SK-N-SH (cell line): ENCODE data around the gene NSMCE1. TPM values are rescaled to one million over a fixed set of nuclear protein-coding genes. Genes with fewer than 3 reads are reported as not detected.

Experiments used
- CTCF ChIA-PET: fragments of 300-600, 350-600 bp; formaldehyde crosslinking; extraction: SDS; loops from one replicate; lab custom pipeline; 2021; lab: Yijun Ruan, JAX
- POLR2A ChIA-PET: fragments of 350-600 bp; sonication (Branson Sonifier 250); formaldehyde crosslinking; extraction: SDS; loops from one replicate; lab custom pipeline; 2020; ENCODE audit warnings: antibody characterized with exemption, inconsistent platforms; lab: Yijun Ruan, JAX
- DNase-seq: peaks from one replicate; pipeline ENCODE4 v3.0.0; 2012
- H2AFZ ChIP-seq: fragments of 200-600 bp; sonication (generic); 2 replicates; pipeline ENCODE4 v1.8.1; 2016; ENCODE audit warnings: antibody characterized with exemption, mild to moderate bottlenecking, low read depth
- H3F3A ChIP-seq: fragments of 200-600 bp; sonication (generic); replicated peaks from 2 replicates; pipeline ENCODE3; 2016; ENCODE audit warnings: antibody characterized with exemption, mild to moderate bottlenecking; ENCODE audit not compliant: insufficient read depth
- H3K27ac ChIP-seq, 2 experiments: fragments of 200-500 bp in 1 of 2; fragments of 200-600 bp in 1 of 2; sonication (Bioruptor generic) in 1 of 2; sonication (generic), shearing (Covaris generic) in 1 of 2; 2 replicates each; pipeline versions ENCODE4 v1.5.1 to v1.6.1; 2014 to 2016; ENCODE audit warnings: low read depth in 2 of 2, inconsistent platforms in 1 of 2, low read length in 1 of 2, mild to moderate bottlenecking in 1 of 2, mixed read lengths in 1 of 2
- H3K27me3 ChIP-seq: fragments of 200-600 bp; sonication (generic), shearing (Covaris generic); 2 replicates; pipeline ENCODE4 v1.6.1; 2016; ENCODE audit warnings: mixed run types; ENCODE audit not compliant: insufficient read depth
- H3K36me3 ChIP-seq, 2 experiments: fragments of 200-500 bp in 1 of 2; fragments of 200-600 bp in 1 of 2; sonication (Bioruptor generic) in 1 of 2; sonication (generic) in 1 of 2; replicated peaks in 1 of 2; 2 replicates each; pipeline versions ENCODE3 to v1.5.1; 2014 to 2016; ENCODE audit warnings: low read length in 1 of 2, mild to moderate bottlenecking in 1 of 2; ENCODE audit not compliant: insufficient read depth in 2 of 2, control insufficient read depth in 1 of 2
- H3K4me1 ChIP-seq, 2 experiments: fragments of 200-500 bp in 1 of 2; fragments of 200-600 bp in 1 of 2; sonication (Bioruptor generic) in 1 of 2; sonication (generic), shearing (Covaris generic) in 1 of 2; 2 replicates each; pipeline versions ENCODE4 v1.5.1 to v1.6.1; 2014 to 2016; ENCODE audit warnings: low read depth in 1 of 2, low read length in 1 of 2, mixed run types in 1 of 2; ENCODE audit not compliant: insufficient read depth in 2 of 2, control insufficient read depth in 1 of 2
- H3K4me2 ChIP-seq: fragments of 200-600 bp; sonication (generic), shearing (Covaris generic); 2 replicates; pipeline ENCODE4 v1.6.1; 2017; ENCODE audit warnings: mixed run types
- H3K4me3 ChIP-seq, 2 experiments: fragments of 200-500 bp in 1 of 2; fragments of 200-600 bp in 1 of 2; sonication (Bioruptor generic) in 1 of 2; sonication (generic), shearing (Covaris generic) in 1 of 2; 2 replicates each; pipeline versions ENCODE4 v1.5.1 to v1.8.1; 2014 to 2016; ENCODE audit warnings: low read depth in 2 of 2, inconsistent platforms in 1 of 2, low read length in 1 of 2, mild to moderate bottlenecking in 1 of 2, mixed read lengths in 1 of 2, moderate library complexity in 1 of 2
- H3K79me2 ChIP-seq: fragments of 200-600 bp; sonication (generic); 2 replicates; pipeline ENCODE4 v1.8.1; 2017; ENCODE audit warnings: mild to moderate bottlenecking; ENCODE audit not compliant: insufficient read depth
- H3K9ac ChIP-seq: fragments of 200-600 bp; sonication (generic); 2 replicates; pipeline ENCODE4 v1.6.1; 2017; ENCODE audit warnings: mixed run types
- H3K9me2 ChIP-seq: fragments of 200-600 bp; sonication (generic); 2 replicates; pipeline ENCODE4 v1.6.1; 2017; ENCODE audit warnings: mixed run types
- H3K9me3 ChIP-seq: fragments of 200-600 bp; sonication (generic); 2 replicates; pipeline ENCODE4 v1.6.1; 2017; ENCODE audit warnings: mixed run types, mild to moderate bottlenecking, moderate library complexity
- H4K20me1 ChIP-seq: fragments of 200-600 bp; sonication (generic); 2 replicates; pipeline ENCODE4 v1.6.1; 2017; ENCODE audit warnings: mild to moderate bottlenecking, mixed run types; ENCODE audit not compliant: insufficient read depth
- ELF1 ChIP-seq: IDR thresholded peaks from 2 replicates; pipeline ENCODE4 v1.4.0; 2012
- EP300 ChIP-seq, 2 experiments: IDR thresholded peaks; 2 replicates each; pipeline versions ENCODE4 v1.4.0 to v1.6.1; 2012; ENCODE audit warnings: borderline replicate concordance in 1 of 2, low read depth in 1 of 2, low read length in 1 of 2
- EZH2phosphoT487 ChIP-seq: fragments of 200-600 bp; sonication (generic); IDR thresholded peaks from 2 replicates; pipeline ENCODE4 v1.6.1; 2017; ENCODE audit warnings: low read depth, mixed run types, mild to moderate bottlenecking, antibody characterized with exemption, moderate library complexity, borderline replicate concordance
- FOSL2 ChIP-seq: IDR thresholded peaks from 2 replicates; pipeline ENCODE4 v1.4.0; 2012; ENCODE audit warnings: low read depth, mild to moderate bottlenecking, moderate library complexity, borderline replicate concordance
- FOXJ3 ChIP-seq: sonication (generic); formaldehyde crosslinking; IDR thresholded peaks from 2 replicates; pipeline ENCODE4 v1.5.1; 2020; ENCODE audit warnings: mild to moderate bottlenecking, missing genetic modification reagents
- GATA2 ChIP-seq: sonication (generic); formaldehyde crosslinking; IDR thresholded peaks from 2 replicates; pipeline ENCODE4 v1.5.0; 2020; ENCODE audit warnings: mild to moderate bottlenecking, missing genetic modification reagents
- MAX ChIP-seq: IDR thresholded peaks from 2 replicates; pipeline ENCODE4 v1.4.0; 2012; ENCODE audit warnings: low read depth
- MEF2A ChIP-seq: IDR thresholded peaks from 2 replicates; pipeline ENCODE4 v1.4.0; 2012; ENCODE audit warnings: low read depth, borderline replicate concordance
- NFIC ChIP-seq: IDR thresholded peaks from 2 replicates; pipeline ENCODE4 v1.4.0; 2012; ENCODE audit warnings: borderline replicate concordance
- NRF1 ChIP-seq: IDR thresholded peaks from 2 replicates; pipeline ENCODE4 v1.6.1; 2012; ENCODE audit warnings: low read depth, mild to moderate bottlenecking, low read length
- POLR2AphosphoS5 ChIP-seq: IDR thresholded peaks from 2 replicates; pipeline ENCODE4 v1.6.1; 2012; ENCODE audit warnings: low read depth, low read length
- RAD21 ChIP-seq: IDR thresholded peaks from 2 replicates; pipeline ENCODE4 v1.6.1; 2012; ENCODE audit warnings: mild to moderate bottlenecking, low read length
- RCOR1 ChIP-seq: fragments of 150-350 bp; IDR thresholded peaks from 2 replicates; pipeline ENCODE4 v1.6.1; 2017; ENCODE audit warnings: antibody characterized with exemption, low read length
- RFX5 ChIP-seq: IDR thresholded peaks from 2 replicates; pipeline ENCODE4 v1.6.1; 2012; ENCODE audit warnings: mild to moderate bottlenecking, improper control_type of control experiment, low read length
- SIN3A ChIP-seq: IDR thresholded peaks from 2 replicates; pipeline ENCODE4 v1.6.1; 2012; ENCODE audit warnings: low read depth, mild to moderate bottlenecking, low read length, moderate library complexity, borderline replicate concordance
- SMC3 ChIP-seq: IDR thresholded peaks from 2 replicates; pipeline ENCODE4 v1.6.1; 2012; ENCODE audit warnings: low read depth, low read length, improper control_type of control experiment
- TAF1 ChIP-seq: IDR thresholded peaks from 2 replicates; pipeline ENCODE4 v1.6.1; 2012; ENCODE audit warnings: low read depth, mild to moderate bottlenecking, low read length, moderate library complexity, borderline replicate concordance
- ZBTB33 ChIP-seq: IDR thresholded peaks from 2 replicates; pipeline ENCODE4 v1.4.0; 2012; ENCODE audit warnings: low read depth, borderline replicate concordance
- WGBS: methylation state at CpG from one replicate; pipeline ENCODE4 v1.1.6; 2017; ENCODE audit warnings: low lambda C conversion rate; 5-methylcytosine and 5-hydroxymethylcytosine counted together
- polyA plus RNA-seq, 3 experiments: library from polyadenylated mRNA; depleted of rRNA; stranded (reverse); fragments of >200 nt; gene quantifications; 2 replicates each; pipeline ENCODE4 v1.2.3, GENCODE V29; 2012
- TF ChIP-seq, protein P1 (sequence below): IDR thresholded peaks from 2 replicates; pipeline ENCODE4 v1.6.1; 2012; ENCODE audit warnings: mild to moderate bottlenecking, low read depth, low read length, moderate library complexity
- TF ChIP-seq, protein P2 (sequence below): fragments of 150-350 bp; IDR thresholded peaks from 2 replicates; pipeline ENCODE4 v1.6.1; 2017; ENCODE audit warnings: antibody characterized with exemption, low read length, low read depth, borderline replicate concordance

The NSMCE1 gene
- polyA plus RNA-seq, 1 of the 3 experiments (the other 2 are of a cell fraction), result 39.8 TPM

GRCh38 chr16:27239026-27239425 lies 29.5 kb downstream of the NSMCE1 start:
- Histone ChIP-seq H3K4me3 (no peak overlapping the region), H3K27ac (no peak overlapping the region), H3F3A (peaks cover 3% of the 10 kb centered on the region), H3K9me3 (no peaks in the 10 kb centered on the region), H3K9me2 (no peaks in the 10 kb centered on the region), H3K9ac (no peak overlapping the region), H3K4me1 (peaks cover 33 to 52% of the 10 kb centered on the region in 2 experiments; a peak in 3 of 4 replicates), H3K79me2 (no peaks in the 10 kb centered on the region), H3K36me3 (no peaks in the 10 kb centered on the region), H3K27me3 (no peaks in the 10 kb centered on the region), H2AFZ (no peak overlapping the region), H4K20me1 (no peaks in the 10 kb centered on the region), H3K4me2 (no peak overlapping the region)
- POLR2A ChIA-PET, result no interaction called here
- WGBS, result 100% methylated on average over 5 of the region's 5 CpGs
- DNase-seq, result no peak
- TF ChIP-seq TAF1, result no peak
- TF ChIP-seq, protein P1, sequence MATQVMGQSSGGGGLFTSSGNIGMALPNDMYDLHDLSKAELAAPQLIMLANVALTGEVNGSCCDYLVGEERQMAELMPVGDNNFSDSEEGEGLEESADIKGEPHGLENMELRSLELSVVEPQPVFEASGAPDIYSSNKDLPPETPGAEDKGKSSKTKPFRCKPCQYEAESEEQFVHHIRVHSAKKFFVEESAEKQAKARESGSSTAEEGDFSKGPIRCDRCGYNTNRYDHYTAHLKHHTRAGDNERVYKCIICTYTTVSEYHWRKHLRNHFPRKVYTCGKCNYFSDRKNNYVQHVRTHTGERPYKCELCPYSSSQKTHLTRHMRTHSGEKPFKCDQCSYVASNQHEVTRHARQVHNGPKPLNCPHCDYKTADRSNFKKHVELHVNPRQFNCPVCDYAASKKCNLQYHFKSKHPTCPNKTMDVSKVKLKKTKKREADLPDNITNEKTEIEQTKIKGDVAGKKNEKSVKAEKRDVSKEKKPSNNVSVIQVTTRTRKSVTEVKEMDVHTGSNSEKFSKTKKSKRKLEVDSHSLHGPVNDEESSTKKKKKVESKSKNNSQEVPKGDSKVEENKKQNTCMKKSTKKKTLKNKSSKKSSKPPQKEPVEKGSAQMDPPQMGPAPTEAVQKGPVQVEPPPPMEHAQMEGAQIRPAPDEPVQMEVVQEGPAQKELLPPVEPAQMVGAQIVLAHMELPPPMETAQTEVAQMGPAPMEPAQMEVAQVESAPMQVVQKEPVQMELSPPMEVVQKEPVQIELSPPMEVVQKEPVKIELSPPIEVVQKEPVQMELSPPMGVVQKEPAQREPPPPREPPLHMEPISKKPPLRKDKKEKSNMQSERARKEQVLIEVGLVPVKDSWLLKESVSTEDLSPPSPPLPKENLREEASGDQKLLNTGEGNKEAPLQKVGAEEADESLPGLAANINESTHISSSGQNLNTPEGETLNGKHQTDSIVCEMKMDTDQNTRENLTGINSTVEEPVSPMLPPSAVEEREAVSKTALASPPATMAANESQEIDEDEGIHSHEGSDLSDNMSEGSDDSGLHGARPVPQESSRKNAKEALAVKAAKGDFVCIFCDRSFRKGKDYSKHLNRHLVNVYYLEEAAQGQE, result no peak
- no peak for TF ChIP-seq FOSL2
- no peak for TF ChIP-seq EZH2phosphoT487
- TF ChIP-seq RCOR1, result no peak
- TF ChIP-seq MAX, result no peak
- no peak for TF ChIP-seq NRF1
- no peak for TF ChIP-seq RFX5
- no peak for TF ChIP-seq GATA2 (CRISPR knock-in tag)
- TF ChIP-seq, protein P2, sequence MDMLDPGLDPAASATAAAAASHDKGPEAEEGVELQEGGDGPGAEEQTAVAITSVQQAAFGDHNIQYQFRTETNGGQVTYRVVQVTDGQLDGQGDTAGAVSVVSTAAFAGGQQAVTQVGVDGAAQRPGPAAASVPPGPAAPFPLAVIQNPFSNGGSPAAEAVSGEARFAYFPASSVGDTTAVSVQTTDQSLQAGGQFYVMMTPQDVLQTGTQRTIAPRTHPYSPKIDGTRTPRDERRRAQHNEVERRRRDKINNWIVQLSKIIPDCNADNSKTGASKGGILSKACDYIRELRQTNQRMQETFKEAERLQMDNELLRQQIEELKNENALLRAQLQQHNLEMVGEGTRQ, result no peak
- no peak for TF ChIP-seq ZBTB33
- no peak for TF ChIP-seq FOXJ3
- no peak for TF ChIP-seq MEF2A
- TF ChIP-seq SIN3A, result no peak
- no peak for TF ChIP-seq ELF1
- TF ChIP-seq RAD21, result no peak
- TF ChIP-seq NFIC, result no peak
- TF ChIP-seq POLR2AphosphoS5, result no peak
- TF ChIP-seq EP300 (IDR thresholded peaks at IDR 0.05; ENCODE audit: borderline replicate concordance in 1 of 2, low read depth in 1 of 2, low read length in 1 of 2), result no peak
- no peak for TF ChIP-seq SMC3
- CTCF ChIA-PET, result interaction anchor here (1.0 to 6.3 kb wide), 2 partner anchors 12 to 129 kb away, joined by 4 to 104 read pairs; no protein-coding TSS in a partner anchor
